Measurements from ENCODE around the gene OR2V2.
"Not testable (repeated sequence)": the region's sequence is repeated elsewhere in the genome, so short reads cannot be mapped to it uniquely, and the experiment has no call there.

OR2V2 gene

GRCh38 chr5:181170996-181171395 is 23.6 kb downstream of the OR2V2 start:
- no peak for DNase-seq

DNA sequence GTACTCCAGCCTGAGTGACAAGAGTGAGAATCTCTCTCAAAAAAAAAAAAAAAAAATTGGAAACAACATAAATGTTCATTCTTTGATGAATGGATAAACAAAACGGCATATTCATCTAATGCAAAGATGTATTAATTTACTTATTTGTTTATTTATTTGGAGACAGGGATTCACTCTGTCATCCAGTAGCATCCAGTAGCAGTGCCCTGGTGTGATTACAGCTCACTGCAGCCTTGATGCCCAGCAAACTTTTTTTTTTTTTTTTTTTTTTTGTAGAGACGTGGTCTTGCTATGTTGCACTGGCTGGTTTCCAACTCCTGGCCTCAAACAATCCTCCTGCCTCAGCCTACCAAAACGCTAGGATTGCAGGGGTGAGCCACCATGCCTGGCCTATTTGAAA is 24.4 kb downstream of the OR2V2 start:
- DNase-seq: no peak

DNA sequence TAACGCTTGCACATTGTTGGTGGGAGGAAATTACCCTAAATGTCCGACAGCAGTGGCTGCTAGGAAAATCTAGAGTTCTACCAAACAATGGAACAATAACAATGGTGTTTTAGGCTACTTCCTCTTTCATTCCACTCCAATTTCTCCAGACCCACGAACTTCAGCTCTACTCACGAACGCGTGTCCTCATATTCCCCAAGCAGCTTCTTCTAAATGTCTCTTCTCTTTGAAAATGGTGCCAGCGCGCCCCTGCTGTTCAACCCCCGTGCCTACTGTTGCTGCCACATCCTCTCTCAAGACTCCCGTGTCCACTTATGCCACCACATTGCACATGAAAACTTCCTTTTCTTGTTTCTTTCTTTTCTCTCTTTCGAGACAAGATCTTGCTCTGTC is 25.6 kb downstream of the OR2V2 start:
- DNase-seq: peak; percentile 8

DNA sequence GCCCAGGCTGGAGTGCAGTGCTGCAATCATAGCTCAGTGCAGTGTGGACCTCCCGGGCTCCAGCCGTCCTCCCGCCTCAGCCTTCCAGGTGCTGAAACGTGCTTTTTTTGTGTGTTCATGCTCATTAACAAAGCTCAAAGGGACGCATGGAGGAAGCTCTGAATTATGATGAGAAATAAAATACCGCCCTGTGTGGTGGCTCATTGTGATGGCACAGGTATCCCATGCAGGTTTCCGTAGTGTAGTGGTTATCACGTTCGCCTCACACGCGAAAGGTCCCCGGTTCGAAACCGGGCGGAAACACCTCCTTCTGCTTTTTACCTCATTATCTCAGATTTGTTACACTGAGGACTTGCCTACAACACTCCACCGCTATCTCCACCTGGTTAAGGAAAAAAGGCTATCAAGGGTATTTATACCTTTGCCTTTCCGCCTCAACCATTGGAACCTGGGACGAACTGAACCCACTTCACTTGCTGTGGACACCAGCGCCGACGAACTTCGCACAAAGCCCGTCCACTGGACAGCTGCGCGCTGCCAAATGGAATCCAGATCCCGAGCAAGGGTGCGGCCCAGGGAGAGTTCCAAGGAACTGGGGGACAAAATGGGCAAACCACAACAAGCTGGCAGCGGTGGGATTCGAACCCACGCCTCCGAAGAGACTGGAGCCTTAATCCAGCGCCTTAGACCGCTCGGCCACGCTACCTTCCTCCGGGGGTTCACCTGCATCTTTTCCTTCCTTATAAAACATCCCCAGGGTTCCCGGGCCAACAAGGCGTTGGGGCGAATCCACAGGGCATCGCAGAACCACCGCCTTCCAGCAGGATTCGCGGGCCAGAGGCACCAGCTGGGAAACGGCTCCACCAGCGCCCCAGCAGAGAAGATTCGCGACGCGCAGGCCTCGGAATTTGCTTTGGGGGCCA is 26.3 kb downstream of the OR2V2 start:
- DNase-seq: peak; percentile 49

DNA sequence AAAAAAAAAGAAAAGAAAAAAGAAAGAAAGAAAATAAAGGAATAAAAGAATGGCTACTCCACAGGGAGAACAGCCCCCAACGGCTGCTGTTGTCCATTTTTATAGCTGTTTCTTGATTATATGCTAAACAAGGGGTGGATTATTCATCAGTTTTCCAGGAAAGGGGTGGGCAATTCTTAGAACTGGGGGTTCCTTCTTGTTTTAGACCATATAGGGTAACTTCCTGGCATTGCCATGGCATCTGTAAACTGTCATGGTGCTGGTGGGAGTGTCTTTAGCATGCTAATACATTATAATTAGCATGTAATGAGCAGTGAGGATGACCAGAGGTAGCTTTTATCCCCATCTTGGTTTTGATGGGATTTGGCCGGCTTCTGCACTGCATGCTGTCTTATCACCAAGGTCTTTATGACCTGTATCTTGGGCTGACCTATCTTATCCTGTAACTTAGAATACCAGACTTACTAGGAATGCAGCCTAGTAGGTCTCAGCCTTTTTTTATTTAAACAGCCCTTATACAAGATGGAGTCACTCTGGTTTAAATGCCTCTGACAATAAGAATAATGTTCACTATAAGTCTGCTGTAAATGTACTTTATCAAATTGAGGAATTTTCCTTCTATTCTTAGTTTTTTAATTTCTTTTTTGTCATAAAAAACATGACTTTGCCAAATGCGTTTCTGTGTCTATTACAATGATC is 29.0 kb downstream of the OR2V2 start:
- DNase-seq: no peak

DNA sequence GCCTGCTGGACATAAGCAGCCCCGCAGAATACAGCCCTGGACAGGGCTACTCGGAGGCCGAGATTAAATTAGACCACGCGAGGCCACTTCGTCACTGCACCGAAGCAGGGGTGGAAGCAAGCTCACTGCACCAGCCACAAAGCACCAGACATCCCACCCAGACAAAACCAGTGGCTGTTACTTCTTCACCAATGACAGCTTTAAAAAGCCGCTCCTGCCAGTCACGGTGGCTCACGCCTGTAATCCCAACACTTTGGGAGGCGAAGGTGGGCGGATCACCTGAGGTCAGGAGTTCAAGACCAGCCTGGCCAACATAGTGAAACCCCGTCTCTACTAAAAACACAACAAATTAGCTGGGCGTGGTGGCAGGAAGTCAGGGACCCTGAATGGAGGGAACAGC is 30.2 kb downstream of the OR2V2 start:
- DNase-seq: not testable (repeated sequence)

- DNase-seq: peak; percentile 79
Measured at GRCh38 chr5:181181650-181182565, 34.5 kb downstream of the OR2V2 start.

DNA sequence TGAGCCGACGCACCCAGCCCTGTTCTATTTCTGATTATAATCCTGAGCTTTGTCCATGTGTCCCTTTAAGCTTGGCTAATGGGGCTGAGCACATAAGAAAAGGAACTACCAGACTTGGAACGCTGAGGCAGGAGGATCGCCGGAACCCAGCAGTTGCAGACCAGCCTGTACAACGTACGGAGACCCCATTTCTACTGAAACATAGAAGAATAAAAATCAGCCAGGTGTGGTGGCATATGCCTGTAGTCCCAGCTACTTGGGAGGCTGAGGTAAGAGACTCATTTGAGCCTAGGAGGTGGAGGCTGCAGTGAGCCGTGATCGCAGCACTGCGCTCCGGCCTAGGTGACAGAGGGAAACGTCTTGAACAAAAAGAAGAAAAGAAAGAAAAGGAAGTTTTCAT is 35.3 kb downstream of the OR2V2 start:
- no peak for DNase-seq

GRCh38 chr5:181184845-181185216 is 37.4 kb downstream of the OR2V2 start:
- DNase-seq: no peak

DNA sequence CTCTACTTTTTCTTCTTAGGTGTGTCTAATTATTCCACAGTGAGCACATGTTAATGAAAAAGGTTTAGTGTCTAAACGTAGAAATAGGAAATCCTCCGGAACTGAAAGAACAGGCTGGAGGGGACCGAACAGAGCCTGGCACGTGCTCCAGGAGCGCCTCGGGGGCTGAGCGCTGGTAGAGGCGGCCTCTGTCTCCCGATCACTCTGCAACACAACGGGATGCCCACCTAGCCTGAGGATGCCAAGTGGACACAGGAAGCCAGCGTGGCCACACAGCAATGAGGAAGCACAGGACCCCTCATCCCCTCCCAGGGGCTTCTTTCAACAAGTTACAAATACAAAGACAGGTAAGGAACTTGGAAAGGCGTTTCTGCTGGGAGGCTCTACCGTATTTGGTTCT is 38.2 kb downstream of the OR2V2 start:
- DNase-seq: no peak

DNA sequence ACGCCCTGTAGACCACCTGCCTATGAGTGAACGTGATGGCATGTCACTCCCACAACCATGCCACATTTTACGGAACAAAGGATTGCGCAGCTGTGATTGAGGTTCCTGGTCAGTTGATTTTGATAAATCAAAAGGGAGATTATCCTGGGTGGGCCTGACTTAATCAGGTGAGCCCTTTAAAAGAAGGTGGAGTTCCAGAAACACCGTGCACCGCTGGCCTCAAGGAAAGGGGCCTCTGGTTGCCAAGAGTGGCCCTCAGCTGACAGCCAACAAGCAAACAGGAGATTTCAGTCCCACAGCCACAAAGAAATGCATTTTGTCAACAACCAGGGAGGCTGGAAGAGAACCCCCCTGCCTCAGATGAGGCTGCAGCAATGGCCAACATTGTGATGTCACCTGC is 38.6 kb downstream of the OR2V2 start:
- no peak for DNase-seq

DNA sequence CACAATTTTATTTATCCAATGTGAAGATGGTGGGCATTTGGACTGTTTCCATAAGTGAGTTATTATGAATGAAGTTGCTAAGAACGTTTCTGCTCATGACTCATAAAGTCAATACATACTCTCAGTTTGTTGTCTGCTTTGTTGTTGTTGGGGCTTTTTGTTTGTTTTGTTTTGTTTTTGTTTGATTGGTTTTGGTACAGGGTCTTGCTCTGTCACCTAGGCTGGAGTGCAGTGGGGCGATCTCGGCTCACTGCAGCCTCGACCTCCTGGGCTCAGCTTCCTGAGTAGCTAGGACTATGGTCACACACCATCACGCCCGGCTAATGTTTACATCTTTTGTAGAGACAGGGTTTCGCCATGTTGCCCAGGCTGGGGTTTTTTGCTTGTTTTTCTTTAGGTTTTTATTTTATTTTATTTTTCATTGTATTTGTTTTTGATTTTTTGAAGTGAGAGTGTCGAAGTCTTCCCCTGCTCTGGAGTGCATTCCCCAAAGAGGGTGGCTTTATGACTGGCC is 39.7 kb downstream of the OR2V2 start:
- no peak for DNase-seq

DNA sequence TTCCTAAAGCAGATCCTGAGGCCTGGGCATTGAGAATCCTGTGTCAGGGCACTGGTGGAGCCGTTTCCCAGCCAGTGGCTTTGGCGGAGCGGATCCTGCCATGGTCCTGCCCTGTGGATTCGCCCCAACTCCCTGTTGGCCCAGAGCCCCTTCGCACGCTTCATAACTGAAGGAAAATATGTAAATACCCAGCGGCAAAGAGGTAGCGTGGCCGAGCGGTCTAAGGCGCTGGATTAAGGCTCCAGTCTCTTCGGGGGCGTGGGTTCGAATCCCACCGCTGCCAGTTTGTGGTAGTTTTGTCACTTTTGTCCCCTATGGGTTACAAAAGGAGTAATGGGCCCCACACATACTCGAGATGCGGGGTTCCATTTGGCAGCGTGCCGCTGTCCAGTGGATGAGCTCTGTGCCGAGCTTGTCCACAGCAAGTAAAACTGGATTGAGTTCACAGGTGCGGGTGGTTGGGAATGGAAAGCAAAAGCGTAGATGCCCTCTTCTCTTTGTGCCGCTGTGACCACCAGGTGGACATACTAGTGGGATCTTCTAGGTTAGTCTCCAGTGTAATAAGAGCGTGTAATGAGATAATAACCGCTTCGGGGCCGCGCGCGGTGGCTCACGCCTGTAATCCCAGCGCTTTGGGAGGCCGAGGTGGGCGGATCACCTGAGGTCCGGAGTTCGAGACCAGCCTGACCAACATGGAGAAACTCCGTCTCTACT is 40.3 kb downstream of the OR2V2 start:
- no peak for DNase-seq

GRCh38 chr5:181188700-181189362 is 41.4 kb downstream of the OR2V2 start:
- peak; percentile 78 for DNase-seq

DNA sequence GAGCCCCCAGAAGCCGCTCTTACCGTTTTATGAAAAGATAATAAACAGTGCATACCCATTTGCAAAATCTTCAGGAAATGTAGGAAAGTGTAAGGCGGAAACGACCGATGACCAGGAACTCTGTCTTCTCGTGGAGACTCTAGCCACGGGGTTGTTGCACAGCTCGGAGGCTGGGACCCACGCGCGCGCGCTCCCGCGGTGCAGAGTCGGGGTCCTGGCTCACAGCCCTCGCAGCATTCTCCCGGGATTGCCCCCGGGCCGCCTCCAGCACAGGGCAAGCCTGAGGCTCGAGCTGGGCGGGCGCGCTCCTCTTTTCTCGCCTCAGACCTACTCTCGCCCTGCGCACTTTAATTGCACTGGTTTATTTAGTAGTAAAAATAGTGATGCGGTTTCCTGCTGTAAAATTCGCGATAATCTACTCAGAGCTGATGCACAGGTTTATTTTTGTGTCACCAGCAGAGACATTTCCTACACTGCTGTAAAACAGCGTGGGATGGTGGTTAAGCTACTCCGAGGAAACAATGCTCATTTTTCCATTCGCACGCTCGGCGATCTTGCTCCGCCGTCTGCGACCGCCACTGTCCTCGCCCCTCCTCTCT is 42.1 kb downstream of the OR2V2 start:
- peak; percentile 82 for DNase-seq

DNA sequence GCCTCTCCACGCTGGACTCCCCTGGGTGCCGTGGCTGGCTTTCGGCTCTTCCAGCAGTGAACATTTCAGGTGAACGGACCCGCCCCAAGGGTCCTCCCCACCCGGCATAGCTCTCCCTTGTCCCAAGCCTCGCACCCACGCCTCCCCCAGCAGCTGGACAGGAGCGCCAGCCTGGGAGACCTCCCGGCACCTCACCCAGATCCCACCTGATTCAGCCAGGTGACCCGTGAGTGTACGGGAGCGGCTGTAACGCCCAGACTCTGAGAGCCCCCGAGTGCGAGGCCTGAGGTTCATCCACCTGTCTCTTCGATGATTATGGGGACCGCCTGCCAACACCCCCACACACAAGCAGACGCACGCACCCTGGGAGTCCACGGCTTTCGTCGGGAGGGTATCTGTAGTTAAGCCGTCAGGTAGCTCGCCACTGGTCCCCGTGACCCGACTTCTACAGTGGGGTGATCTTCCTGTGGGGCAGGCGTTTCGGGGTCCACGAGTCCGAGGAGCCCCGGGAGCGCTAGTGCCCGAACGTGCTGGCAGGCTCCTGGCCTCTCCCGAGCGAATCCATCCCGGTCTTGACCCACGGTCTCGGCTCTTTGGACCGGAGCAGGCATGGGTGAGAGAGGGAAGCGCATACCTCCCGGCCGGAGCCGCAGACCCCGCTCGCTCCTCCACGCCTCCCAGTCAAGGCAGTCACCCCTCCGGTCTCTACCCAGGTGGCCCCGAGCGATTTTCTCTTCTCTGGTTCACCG is 42.8 kb downstream of the OR2V2 start:
- DNase-seq: no peak

DNA sequence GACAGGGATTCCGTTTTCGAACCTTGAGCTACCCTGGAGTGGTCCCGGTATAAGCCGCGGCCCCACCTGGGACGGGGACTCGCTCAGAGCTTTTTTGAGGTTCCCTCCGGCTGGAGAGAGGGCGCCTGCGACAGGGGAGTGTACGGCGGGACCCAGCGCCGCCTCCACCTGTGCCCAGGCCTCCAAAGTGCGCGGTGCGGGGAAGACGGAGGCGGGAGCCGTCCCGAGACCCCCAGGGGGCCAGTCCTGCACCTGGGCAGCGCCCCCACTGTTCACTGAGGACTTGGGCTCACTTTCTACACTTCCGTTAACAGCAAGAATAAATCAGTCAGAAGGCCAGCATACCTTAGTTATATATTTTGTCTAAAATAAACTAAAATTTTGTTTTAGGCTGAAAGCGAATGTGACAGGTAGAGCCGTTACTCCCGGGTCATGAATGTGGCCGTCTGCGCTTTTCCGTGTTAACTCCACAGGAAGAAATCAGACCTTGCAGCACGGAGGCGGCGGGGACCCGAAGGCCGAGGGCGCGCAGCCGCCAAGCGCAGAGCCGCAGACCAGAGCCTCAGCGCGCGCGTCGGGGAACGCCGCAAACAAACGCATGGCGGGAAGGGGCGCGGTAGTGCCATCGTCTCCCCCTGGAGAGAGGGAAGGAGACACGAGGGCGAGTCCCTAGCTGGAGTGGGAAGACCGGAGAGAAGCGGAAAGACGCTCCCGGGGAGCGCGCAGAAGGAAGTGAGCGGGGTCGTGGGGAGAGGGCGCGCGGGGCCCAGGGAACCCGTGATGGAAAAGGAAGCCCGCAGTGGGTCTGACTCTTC is 43.5 kb downstream of the OR2V2 start:
- no peak for DNase-seq

GRCh38 chr5:181191526-181192336 is 44.3 kb downstream of the OR2V2 start:
- DNase-seq: peak; percentile 95
